HG03196 (cell line): ENCODE measurements around the gene KCNK15.

Experiments
- ATAC-seq: cut with Tn5 transposase; IDR thresholded peaks from one replicate; pipeline ENCODE4 v1.9.1; 2021; ENCODE audit not compliant: unreplicated experiment

KCNK15 gene

DNA sequence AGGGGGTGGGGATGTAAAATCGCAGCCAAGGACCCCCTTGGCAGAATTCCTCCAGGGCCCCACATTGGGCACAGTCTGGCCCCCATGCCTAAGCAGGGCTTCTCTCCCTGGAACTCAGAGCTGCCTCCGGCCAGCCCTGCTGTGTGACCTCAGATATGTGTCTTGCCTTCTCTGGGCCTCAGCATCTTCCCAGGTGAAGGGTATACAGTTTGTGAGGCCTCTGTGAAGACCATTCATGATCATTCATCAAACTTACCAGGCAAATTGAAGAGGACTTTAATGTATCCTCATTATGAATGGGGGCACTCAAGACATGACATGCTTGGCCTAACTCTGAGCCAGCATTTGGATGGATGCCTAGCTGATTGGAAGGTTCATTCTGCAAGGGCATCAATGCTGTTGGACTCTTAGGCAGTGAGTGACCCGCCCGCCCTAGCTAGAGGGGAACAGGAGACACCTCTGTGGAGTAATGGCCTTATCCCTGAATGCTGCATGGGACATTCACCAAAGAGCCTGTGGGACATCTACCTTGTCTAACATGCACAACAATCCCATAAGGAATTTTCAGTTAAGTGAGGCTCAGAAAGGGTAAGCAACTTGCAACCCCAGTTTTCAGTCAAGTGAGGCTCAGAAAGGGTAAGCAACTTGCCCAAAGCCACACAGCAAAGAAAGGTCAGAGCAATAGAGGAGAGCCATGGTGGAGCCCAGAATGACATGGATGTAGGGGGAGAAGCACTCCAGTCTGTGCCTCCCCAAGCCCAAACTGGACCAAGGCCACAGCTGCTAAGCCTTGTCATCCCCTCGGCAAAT is 30.0 kb upstream of the KCNK15 start:
- ATAC-seq = no peak

DNA sequence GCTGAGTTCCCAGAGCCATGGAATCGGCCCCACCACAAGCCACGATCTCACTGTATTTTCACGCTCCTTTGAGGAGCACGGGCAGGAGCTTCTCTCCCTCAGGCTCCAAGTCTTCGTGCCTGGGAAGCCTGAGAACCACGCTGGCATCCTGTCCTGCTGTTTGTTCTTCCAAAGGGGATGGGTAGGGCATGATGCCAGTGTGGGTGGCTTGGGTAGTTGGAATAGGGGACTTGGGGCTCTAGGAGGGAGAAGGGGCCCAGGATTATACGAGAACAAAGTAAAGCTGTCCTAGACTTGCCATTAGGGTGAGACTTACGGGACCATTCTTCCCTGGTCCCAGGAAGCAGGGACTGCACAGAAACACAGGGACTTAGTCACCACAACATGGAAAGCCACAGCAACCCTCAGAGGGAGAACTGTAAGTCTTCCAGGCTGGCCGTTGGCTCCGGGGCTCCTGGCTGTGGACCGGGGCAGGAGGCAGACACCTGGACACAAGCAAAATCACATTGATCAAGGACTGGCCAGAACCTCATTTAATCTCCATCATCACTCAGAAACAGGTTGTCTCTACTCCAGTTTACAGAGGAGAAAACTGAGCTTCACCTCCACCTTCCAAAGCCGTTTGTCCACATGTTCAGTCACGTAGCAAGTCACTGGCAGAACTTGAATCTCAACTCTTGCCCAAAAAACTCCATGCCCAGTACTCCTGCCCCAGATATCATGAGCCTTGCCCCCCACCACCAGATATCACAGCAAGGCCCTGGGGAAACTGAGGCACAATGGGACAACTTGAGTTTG is 29.2 kb upstream of the KCNK15 start:
- no peak for ATAC-seq

DNA sequence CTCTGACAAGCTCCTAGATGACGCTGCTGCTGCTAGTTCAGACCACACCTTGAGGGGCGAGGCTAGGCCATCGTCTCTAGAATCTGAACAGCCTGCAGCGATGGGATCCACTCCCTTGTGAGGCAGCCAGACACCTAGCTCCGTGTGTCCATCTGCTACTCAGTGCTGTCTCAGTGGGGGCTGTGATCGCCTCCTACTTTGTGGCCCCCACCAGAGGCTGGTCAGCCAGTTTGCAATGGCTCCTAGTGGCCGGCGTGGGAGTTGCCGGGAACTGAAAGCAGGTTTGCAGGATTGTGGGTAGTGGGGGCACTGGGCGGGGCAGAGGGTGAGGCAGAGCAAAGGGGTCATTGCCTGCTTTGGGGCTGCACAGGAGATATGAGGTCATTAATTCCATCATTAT is 27.7 kb upstream of the KCNK15 start:
- ATAC-seq = no peak

DNA sequence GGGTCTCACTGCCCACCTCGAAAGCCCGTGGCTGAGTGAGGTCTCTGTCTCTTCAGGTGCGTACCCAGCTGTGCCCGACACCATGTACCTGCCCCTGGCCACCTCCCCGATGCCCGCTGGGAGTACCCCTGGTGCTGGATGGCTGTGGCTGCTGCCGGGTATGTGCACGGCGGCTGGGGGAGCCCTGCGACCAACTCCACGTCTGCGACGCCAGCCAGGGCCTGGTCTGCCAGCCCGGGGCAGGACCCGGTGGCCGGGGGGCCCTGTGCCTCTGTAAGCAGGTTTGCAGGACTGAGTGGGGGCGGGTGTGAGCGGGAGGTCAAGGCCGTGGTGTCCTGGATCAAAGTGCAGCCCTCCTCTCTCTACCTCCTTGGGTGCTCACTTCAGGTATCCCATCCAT is 25.8 kb upstream of the KCNK15 start:
- no peak for ATAC-seq

DNA sequence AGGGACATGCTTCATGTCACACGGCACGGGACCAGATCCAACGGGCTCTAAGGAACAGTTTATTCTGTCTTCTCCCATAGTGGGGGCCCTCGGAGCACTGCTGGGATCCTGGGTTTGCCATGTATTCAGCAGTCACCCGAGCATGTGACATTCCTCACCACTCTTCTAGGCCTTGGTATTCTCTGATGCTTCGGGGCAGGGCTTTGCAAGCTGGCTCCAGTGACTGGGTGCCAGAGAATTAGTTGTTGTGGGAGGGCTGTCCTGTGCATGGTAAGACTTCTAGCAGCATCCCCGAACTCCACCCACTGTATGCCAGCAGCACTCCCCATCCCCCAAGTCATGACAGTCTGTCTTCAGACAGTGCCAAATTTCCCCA is 25.1 kb upstream of the KCNK15 start:
- no peak for ATAC-seq

DNA sequence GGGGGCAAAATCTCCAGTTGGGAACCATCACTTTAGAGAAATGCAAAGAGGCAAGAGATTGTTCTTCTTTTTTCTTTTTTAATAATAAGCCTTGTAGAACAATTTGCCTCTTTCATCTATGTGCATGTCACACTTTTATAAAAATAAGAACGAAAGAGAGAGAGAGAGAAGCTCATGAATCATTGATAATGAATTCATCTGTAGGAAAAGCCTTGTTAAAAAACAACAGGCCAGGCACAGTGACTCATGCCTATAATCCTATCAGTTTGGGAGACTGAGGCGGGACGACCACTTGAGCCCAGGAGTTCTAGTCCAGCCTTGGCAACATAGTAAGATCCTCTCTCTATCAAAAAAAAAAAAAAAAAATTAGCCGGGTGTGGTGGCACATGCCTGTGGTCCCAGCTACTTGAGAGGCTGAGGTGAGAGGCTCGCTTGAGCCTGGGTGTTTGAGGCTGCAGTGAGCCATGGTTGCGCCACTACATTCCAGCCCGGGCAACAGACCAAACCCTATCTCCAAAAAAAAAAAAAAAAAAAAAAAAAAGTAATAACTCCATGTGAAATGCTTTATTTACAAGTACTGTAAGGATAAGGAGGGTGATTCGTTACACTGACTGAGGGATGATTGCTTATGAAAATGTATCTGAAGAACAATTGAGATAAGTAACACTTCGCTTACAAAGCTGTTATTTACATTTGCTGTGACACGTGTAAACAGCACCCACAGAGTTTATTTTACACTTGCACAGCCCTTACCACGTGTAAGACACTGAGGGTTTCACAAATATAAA is 24.5 kb upstream of the KCNK15 start:
- ATAC-seq = no peak

DNA sequence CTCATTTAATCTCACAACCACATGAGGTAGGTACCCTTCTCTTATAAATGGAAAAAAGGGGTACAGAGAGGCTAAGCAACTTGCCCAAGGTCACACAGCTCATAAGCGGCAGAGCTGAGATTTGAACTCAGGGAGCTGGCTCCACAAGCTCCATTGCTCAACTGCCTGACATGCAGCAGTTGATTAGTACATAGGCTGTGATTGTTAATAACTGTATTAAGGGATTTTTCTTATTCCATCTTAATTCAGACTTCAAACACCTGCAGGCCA is 23.9 kb upstream of the KCNK15 start:
- no peak for ATAC-seq

DNA sequence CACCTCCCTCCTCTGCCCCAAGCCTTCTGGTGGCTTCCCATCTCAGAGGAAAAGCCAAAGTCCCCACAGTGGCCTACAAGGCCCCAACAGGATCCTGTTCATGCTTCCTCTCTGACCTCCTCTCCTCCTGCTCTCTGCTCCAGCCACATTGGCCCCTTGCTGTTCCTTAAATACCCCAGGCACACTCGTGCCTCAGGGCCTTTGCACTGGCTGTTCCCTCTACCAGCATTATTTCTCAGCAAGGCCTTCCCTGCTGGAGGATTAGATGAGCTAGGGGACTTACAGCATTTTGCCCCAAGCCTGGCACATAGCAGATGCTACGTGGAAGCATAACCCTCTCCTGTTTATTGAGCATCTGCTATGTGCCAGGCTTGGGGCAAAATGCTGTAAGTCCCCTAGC is 22.7 kb upstream of the KCNK15 start:
- no peak for ATAC-seq

DNA sequence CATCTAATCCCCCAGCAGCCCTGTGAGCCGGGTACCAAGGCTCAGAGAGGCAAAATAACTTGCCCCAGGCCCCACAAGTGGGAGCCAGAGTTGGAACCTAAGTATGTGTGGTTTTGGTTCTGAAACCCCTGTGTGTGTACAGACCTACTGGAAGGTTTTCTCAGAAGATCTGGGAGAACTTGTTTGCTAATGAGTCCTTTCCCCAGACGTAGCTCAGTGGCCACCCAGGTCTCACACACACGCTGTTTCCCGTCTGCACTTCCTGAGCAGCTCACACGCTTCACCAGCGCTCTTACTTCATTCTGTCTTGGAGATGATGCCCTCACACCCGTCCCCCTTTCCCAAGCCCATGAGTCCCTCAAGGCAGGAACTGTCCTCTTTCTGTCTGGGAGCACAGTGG is 22.3 kb upstream of the KCNK15 start:
- no peak for ATAC-seq

DNA sequence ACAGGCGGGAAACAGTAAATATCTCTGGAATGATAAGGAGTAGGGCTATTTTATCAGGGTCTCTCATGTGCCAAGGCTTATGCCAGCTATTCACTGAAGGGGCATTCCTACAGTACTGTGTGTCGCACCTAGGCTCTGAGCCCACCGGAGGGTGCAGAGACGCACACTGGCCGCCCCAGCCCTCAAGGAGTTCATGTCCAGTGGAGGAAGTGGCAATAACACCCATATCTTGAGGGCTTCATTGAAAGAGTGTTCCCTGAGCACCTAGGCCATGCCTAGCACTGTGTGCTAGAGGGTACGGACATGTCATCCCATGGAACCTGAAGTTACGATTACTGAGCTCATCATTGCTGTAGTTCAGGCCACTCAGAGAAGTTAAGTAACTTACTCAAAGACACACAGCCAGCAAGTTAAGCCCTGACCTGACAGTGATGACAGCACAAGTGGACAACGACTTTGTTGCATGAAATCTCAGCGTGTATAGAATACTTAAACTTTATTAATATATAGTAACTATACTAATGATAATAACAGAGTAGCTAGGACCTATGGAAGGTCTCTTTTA is 21.8 kb upstream of the KCNK15 start:
- ATAC-seq = no peak

DNA sequence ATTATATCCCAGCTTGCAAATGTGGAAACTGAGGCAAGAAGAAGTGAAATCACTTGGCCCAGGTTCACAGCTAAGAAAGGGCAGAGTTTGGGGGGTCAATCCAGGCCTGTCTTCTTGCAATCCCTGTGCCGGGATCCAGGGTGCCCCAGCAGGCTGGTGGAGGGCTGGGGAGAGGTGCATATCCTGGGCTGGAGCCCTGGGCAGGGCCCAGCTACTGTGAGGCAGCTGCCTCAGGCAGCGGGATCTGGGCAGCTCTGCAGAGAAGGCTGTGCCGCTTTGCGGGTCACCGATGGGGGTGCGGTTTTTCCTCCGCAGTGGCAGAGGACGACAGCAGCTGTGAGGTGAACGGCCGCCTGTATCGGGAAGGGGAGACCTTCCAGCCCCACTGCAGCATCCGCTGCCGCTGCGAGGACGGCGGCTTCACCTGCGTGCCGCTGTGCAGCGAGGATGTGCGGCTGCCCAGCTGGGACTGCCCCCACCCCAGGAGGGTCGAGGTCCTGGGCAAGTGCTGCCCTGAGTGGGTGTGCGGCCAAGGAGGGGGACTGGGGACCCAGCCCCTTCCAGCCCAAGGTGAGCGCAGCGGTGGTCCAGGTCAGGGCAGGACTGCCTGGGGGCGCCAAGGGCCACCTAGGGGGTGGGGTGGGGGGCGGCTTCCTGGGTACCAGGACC is 21.1 kb upstream of the KCNK15 start:
- no peak for ATAC-seq

DNA sequence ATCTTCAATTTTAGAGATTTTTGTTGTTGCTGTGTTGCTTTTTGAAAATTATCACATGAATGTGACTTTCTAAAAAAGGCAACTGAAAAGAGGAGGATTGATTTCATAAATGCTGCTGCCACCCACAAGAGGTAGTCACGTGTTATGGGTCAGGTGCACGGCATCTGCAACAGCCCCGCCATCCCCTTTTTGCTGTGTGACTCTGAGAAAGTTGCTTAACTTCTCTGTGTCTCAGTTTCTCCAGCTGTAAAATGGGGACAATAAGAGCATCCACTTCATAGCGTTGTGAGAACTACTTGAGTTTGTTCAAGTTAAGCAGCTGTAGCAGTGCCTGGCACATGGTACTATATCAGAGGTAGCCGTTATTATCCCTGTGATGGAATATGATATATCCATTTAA is 19.8 kb upstream of the KCNK15 start:
- ATAC-seq = no peak

DNA sequence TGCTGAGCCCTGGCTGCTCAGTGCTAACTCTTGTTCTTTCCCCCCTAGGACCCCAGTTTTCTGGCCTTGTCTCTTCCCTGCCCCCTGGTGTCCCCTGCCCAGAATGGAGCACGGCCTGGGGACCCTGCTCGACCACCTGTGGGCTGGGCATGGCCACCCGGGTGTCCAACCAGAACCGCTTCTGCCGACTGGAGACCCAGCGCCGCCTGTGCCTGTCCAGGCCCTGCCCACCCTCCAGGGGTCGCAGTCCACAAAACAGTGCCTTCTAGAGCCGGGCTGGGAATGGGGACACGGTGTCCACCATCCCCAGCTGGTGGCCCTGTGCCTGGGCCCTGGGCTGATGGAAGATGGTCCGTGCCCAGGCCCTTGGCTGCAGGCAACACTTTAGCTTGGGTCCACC is 18.6 kb upstream of the KCNK15 start:
- ATAC-seq = no peak

DNA sequence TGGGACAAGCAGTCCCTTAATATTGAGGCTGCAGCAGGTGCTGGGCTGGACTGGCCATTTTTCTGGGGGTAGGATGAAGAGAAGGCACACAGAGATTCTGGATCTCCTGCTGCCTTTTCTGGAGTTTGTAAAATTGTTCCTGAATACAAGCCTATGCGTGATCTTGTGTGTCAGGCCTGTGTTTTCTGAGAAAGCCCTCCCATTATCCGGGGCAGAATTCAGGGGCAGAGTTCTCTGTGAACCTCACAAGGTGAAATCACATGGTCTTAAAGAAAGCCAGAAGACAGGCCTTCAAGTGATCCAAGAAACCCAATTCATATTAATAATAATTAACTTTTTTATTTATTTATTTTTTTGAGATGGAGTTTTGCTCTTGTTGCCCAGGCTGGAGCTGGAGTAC is 18.0 kb upstream of the KCNK15 start:
- no peak for ATAC-seq

DNA sequence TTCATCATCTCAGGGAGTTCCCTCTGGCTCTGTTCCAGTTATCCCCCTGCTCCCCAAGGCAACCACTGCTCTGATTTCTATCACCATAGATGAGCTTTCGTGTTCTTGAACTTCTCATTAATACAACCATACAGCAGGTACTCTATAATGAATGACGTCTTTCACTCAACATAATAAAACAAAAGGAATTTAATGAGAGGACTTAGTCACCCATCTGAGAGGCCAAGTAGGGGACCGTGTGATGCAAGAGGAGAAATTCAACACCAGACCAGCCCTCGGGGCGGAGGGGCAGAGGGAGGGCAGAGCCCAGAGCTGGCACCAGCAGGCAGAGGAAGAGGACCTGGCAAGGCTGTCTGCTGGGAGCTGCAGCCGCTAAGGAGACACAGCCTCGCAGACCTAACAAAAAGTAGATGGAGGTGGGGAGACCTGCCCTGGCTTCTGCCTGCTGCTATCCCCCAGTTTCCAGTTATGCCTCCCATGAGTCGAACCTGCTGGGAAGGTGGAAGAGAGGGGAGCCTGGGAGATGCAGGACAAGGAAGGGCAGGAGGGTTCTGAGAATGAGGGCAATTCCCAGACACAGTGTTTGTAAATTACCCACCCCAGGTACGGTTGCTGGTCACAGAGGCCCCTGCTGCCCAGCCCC is 16.7 kb upstream of the KCNK15 start:
- ATAC-seq = no peak

DNA sequence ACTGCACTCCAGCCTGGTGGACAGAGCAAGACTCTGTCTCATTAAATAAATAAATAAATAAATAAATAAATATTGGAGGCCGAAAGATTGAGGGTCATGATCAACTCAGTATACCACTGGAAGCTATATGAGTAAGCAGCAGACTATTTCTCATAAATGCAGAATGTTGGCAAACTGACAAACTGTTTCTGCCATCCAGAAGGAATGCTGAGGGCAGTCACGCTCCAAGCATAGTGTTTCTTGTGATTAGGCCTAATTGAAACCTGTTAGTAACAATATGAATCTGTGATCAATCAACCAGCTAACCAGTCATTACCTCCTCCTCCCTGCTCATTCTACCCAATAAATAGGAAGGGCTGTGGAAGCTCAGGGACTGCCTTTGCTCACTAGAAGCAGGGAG is 15.2 kb upstream of the KCNK15 start:
- ATAC-seq = no peak

DNA sequence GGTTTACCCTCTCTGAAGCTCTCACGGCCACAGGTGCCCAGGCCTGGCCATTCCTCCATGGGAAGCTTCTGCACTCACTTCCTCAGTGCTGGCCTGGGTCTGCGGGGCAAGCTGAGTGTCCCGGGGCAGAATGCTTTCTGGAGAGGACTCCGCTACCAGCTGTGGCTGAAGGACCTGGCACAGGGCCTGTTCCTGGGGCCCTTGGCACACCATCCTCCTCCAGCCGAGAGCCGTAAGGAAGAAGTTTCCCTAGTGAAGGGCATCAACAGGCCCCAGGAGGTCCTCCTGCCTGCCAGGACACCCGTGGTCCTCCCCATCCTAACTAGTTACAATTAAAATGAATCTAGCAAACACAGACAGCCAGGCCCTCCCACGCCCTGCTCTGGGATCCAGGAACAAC is 14.0 kb upstream of the KCNK15 start:
- no peak for ATAC-seq

DNA sequence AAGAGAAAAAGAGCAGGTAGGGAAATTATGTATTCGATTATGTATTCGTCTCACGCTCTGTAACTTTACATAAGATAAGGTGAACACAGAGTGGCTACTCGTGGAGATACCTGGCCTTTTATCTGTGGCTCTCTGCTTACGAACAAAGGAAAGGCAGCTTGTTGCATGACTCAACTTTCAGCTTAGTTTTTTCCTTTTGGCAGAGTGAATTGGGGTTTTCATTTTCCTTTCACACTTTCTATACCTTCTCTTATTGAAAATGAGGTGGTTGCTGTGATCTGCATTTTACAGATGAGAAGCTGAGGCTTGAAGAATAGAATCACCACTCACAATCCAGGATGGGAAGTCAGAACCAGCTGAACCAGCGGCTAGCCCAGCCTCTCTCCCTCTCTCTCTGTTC is 13.3 kb upstream of the KCNK15 start:
- no peak for ATAC-seq

DNA sequence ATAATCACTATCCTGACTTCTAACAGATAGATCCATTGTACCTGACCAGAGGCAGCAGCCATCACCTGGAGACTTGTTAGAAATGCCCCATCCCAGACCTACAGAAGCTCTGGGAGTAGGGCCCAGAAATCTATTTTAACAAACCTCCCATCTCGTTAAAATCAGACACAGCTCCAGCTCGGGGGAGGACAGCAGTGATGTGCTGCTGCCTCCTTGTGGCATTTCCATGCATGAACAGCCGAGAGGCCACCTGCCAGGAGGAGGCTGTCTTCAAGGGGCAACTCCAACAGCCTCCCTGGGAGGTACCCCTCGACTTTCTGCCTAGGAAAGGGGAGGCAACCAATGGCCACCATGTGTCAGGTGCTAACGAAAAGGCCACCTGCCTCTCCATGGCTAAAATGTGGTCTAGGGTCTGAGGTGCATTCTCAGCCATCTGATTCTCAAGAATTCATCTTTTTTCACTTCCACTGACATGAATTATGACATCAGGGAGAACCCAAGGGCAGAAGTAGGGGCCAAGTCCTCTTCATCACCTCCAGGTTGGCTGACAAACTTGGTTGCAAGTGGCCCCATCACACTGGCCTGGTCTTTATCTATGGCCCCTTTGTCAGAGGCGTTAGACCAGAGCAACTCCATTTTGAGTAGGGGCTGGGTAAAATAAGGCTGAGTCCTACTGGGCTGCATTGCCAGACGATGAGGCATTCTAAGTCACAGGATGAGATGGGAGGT is 12.2 kb upstream of the KCNK15 start:
- ATAC-seq = no peak

DNA sequence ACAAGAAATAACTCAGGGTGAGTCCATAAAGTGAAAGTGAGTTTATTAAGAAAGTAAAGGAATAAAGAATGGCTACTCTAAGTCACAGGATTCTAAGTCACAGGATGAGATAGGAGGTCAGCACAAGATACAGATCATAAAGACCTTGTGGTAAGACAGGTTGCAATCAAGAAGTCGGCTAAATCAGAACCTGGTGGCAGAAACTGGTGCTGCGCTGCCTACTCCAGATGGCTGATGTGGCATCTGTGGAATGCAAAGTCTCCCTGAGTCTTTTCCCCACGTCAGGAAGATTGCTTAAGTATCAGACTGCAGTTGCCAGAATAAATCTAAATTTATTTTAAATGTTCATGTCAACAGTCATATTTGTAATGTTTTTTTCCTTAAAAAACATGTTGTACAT is 10.7 kb upstream of the KCNK15 start:
- ATAC-seq = no peak
